Stimulated activated CD8-positive, alpha-beta memory T cell treated with anti-CD3 and anti-CD28 coated beads, Interleukin-4, amount 100 ng/mL, for 48 hours (primary cell): Measurements from ENCODE around the gene SCN5A.
A peak's percentile ranks its signal among the peaks of the same experiment; 100 is the strongest.

Source experiments
- DNase-seq: peaks from one replicate; pipeline ENCODE4 v3.0.0-alpha.2; 2020

SCN5A gene

GRCh38 chr3:38533285-38533976, 116.1 kb downstream of the SCN5A start:
- no peak for DNase-seq

- DNase-seq, result no peak
Measured at GRCh38 chr3:38532529-38532928, 117.0 kb downstream of the SCN5A start.

GRCh38 chr3:38528457-38528856, 121.0 kb downstream of the SCN5A start:
- DNase-seq, result no peak

DNA sequence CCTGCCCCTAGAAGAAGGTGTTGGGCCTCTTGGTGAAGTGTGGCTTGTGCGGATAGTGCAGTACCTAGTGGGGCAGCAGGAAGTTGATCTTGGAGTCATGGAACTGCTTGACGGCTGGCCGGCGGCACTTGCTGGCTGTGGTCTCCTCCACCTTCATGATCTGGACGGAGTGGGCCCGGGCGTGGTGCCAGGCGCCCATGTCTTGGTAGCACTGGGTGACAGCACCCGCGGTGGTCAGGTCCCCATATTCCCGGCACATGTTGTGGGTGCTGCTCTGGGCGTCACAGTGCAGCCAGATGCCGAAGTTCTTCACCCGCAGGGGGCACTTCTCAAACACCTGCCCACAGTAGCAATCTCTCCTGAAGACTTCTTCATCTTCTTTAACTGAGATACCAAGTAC, 122.7 kb downstream of the SCN5A start:
- DNase-seq, result no peak

DNA sequence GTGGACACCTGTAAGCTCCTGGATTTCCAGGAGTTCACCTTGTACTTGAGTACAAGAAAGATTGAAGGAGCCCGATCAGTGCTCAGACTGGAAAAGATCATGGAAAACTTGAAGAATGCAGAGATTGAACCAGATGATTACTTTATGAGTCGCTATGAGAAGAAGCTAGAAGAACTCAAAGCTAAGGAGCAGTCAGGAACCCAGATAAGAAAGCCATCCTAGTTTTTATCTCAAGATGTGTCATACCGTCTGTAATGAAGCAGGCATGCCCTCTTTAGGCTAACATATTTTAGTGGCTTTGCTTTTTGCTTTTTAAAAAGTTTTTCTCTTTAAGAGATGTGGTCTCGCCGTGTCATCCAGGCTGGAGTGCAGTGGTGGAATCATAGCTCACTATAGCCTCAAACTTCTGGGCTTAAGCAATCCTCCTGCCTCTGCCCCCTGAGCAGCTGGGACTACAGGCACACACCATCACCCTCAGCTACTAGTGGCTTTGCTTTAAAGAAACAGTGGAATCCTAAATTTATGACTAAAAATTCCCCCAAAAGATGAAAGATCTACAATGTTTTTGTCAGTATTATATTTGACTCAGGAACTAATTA, 125.2 kb downstream of the SCN5A start:
- no peak for DNase-seq

DNA sequence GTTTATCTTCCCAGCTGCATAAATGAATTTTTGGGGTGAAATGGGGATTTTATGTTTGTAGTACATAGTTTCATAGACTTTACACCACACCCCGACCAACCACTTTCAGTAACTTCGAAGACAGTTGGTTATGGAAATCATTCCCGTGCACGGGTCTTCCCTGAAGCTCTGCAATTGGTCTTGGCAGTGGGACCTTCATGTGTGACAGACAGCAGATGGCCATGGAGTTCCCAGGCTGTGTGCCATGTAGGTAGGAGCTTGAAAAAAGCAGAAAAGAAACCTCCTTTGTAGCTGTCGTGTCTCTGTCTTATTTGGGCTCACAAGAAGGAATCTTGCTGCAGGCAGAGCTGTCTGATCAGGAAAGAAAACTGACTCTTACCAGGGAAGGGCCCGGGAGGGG, 127.5 kb downstream of the SCN5A start:
- no peak for DNase-seq

- DNase-seq, result peak; percentile 73
Measured at GRCh38 chr3:38521391-38521987, 128.0 kb downstream of the SCN5A start.

- DNase-seq, result no peak
Measured at GRCh38 chr3:38519651-38520050, 129.8 kb downstream of the SCN5A start.

- no peak for DNase-seq
Measured at GRCh38 chr3:38519000-38519399, 130.5 kb downstream of the SCN5A start.

DNA sequence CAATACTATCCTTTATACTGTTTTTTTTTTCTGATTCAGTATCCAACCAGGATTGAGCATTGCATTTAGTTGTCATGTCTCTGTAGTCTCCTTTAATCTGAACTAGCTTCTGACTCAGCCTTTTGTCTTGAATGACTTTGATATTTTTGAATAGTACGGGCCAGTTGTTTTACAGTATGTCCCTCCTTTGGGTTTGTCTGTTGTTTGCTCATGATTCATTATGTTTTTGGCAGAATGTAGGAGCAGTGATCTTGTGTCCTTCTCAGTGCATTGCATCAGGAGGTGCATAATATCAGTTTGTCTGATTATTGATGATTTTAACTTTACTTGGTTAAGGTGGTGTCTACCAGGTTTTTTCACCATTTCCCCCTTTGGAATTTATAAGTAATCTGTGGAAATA, 132.8 kb downstream of the SCN5A start:
- no peak for DNase-seq

DNA sequence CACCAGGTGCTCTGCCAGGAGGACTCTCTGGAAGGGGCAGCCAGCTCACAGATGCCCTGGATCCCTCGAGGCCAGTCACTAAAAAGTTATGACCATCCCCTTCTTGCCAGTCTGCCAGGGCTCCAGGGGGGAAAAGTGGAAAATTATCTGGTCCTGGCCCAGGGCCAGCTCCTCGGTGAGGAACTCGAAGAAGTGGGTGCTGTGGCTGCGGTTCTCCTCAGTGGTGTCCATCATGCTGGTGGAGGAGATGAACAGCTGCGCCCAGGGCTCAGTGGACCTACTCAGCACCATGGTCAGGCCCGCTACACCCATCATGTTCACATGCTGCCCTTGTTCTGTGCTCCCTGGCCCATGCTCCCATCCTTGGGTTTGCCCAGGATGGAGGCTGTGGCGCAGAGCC, 134.1 kb downstream of the SCN5A start:
- DNase-seq, result no peak

- no peak for DNase-seq
Measured at GRCh38 chr3:38511546-38511945, 137.9 kb downstream of the SCN5A start.

- DNase-seq, result no peak
Measured at GRCh38 chr3:38510631-38511030, 138.9 kb downstream of the SCN5A start.

DNA sequence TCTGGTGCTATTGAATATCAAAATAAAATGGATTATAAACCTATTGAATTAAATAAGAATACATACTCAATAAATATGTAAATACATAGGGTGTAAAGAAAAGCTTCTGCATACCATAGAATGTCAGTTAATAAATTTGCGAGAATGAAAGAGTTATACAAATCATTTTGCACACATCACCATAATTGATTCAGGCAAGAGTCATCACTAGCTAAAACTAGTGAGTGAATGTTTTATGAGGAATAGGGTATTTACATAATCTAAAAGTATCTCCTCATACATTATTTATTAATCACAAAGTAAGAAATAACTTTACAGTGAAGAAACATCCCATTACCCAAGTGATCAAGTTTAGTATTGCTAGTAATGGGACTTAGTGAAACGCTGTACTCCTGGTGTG, 139.8 kb downstream of the SCN5A start:
- no peak for DNase-seq

DNA sequence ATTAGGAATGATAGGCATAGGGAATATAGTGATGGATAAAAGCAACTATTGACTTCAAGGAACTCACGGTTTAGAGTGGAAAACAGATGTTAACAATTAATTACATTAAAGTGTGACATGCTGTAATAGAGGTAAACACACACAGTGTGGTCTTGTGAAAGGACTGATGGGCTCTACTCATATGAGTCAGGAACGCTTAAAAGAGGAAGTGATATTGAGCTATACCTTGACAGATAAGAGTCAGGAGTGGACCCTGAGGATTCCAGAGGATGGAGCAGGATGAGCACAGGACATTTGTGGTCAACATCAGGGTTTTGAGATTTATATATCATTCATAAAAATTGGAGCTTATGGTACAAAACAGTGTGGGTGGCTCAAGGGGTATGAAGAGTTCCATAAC, 142.4 kb downstream of the SCN5A start:
- no peak for DNase-seq

DNA sequence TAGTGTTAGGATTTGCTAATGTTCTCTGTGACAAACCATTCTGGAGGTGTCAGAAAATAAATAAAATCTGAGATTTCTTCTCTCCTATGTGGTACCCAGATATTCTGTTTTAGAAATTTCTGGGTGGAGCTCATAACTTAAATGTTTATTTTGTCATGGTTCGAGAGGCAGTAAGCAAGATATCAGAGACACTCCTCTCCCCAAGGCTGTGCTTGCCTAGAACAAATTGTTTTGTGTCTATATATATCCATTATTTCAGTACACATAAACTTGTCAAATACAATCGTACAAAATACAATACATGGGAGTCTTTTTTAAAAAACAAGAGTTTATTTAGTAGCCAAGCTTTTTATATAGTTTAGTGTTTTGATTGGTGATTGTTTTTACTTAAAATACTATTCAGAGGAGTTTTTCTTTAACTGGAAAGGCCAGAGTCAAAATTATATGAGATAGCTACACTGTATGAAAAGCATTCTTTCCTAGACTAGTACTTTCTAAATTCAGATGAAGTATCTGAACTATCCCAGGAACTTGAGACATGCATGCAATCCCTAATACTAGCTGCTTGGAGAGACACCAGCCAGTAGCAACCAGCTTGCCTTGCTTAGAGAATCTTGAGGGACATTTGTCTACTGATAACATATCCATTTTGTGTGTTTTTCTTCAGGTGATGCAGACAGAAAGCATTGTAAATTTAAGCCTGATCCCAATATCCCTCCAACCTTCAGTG, 148.6 kb downstream of the SCN5A start:
- no peak for DNase-seq
